ENCODE results near the gene XYLT1. TPM values are rescaled to one million over a fixed set of nuclear protein-coding genes. Genes with fewer than 3 reads are reported as not detected.

XYLT1 gene
- total and polyA plus RNA-seq, 10 of the 15 experiments (the other 5 are each of a cell fraction or from before 2014, with no cell fraction given), result 0.88 to 14.8 (median 5.8) TPM

- Histone ChIP-seq H4K20me1 (ENCODE audit: control insufficient read depth, insufficient read depth) (no peaks in the 10 kb centered on the region), H3K4me1 (ENCODE audit: control insufficient read depth, insufficient read depth, low read length) (no peaks in the 10 kb centered on the region), H3K4me2 (ENCODE audit: control insufficient read depth, insufficient read depth) (no peak overlapping the region), H3K4me3 (no peak overlapping the region), H3K36me3 (ENCODE audit: control insufficient read depth in 2 of 2, insufficient read depth in 2 of 2, low read length in 1 of 2) (peaks cover 4 to 6% of the 10 kb centered on the region in 2 experiments; a peak in 3 of 4 replicates), H3K79me2 (ENCODE audit: control insufficient read depth, insufficient read depth, low read length) (no peaks in the 10 kb centered on the region), H3K9ac (ENCODE audit: control insufficient read depth, insufficient read depth, low read length) (no peak overlapping the region), H2AFZ (ENCODE audit: control insufficient read depth, low read depth, low read length) (no peak overlapping the region), H3K27ac (ENCODE audit: control insufficient read depth, insufficient read depth) (no peak overlapping the region), H3K9me3 (replicated peaks; ENCODE audit: control insufficient read depth, insufficient read depth, low read length) (no peaks in the 10 kb centered on the region), H3K27me3 (replicated peaks in 1 of 2; ENCODE audit: control insufficient read depth in 2 of 2, insufficient read depth in 2 of 2, low read length in 1 of 2) (no peaks in the 10 kb centered on the region)
- intact Hi-C loops (cut with micrococcal nuclease; ENCODE audit: unreplicated experiment), result no loop called here
- BruUV-seq (replicated peaks), result no TSS peak
- ChIA-PET SMC1A (ENCODE audit: uncharacterized antibody, unreplicated experiment) (interaction anchor here (0.7 to 1.5 kb wide), 2 partner anchors 9 to 382 kb away, joined by 3 read pairs; no protein-coding TSS in a partner anchor), RAD21 (ENCODE audit: unreplicated experiment) (no interaction called here), POLR2A (no interaction called here), CTCF (interaction anchor here (0.6 kb wide), 1 partner anchor 11 kb away, joined by 3 read pairs; no protein-coding TSS in a partner anchor)
- no peak for ATAC-seq
- no peak for DNase-seq (ENCODE audit: low read depth, low spot score)
- in situ Hi-C loops (cut with MboI), result no loop called here
- WGBS (ENCODE audit: insufficient coverage, insufficient replicate concordance, low lambda C conversion rate, missing lambda C conversion rate), result 21% methylated on average over 3 of the region's 3 CpGs
- no peak for FAIRE-seq
- TF ChIP-seq CHD4 (IDR thresholded peaks at IDR 0.05) (no peak), TBL1XR1 (IDR thresholded peaks at IDR 0.05; ENCODE audit: low read depth, low read length) (no peak), ZBED1 (IDR thresholded peaks at IDR 0.05; ENCODE audit: borderline replicate concordance) (no peak), ZNF622 (IDR thresholded peaks at IDR 0.05) (no peak), ESRRA (IDR thresholded peaks at IDR 0.05; ENCODE audit: low read length) (no peak), ATF3 (IDR thresholded peaks at IDR 0.05; ENCODE audit: borderline replicate concordance, extremely low read depth, low read depth, low read length) (no peak), ZBTB40 (IDR thresholded peaks at IDR 0.05; ENCODE audit: borderline replicate concordance) (no peak), BCLAF1 (IDR thresholded peaks at IDR 0.05) (no peak), POLR2AphosphoS5 (IDR thresholded peaks at IDR 0.05; ENCODE audit: low read length) (no peak), PML (IDR thresholded peaks at IDR 0.05; ENCODE audit: low read length) (no peak), BRCA1 (IDR thresholded peaks at IDR 0.05; ENCODE audit: low read depth, low read length) (no peak), PRDM15 (CRISPR knock-in tag; IDR thresholded peaks at IDR 0.05) (no peak)
Observed at GRCh38 chr16:17196526-17196925, 274.2 kb downstream of the XYLT1 start.

Data from GM12878 (cell line).